HepG2 (cell line): ENCODE measurements around the gene LAMA5. TPM values are rescaled to one million over a fixed set of nuclear protein-coding genes. Genes with fewer than 3 reads are reported as not detected.
A peak's percentile ranks its signal among the peaks of the same experiment; 100 is the strongest.

ENCODE experiments used
- DNMT1 ChIP-seq: sonication (generic); formaldehyde crosslinking; IDR thresholded peaks from 2 replicates; pipeline ENCODE4 v1.5.1; 2020; ENCODE audit warnings: mild to moderate bottlenecking, missing genetic modification reagents
- MAZ ChIP-seq, 2 experiments: sonication (generic) in 1 of 2; formaldehyde crosslinking in 1 of 2; IDR thresholded peaks; 2 replicates each; pipeline versions ENCODE4 v1.5.0 to v1.6.1; 2012 to 2020; ENCODE audit warnings: low read depth in 2 of 2, mild to moderate bottlenecking in 2 of 2, borderline replicate concordance in 1 of 2, improper control_type of control experiment in 1 of 2, low read length in 1 of 2, missing genetic modification reagents in 1 of 2, moderate library complexity in 1 of 2
- MEIS1 ChIP-seq: sonication (generic); formaldehyde crosslinking; IDR thresholded peaks from 2 replicates; pipeline ENCODE4 v1.9.0; 2021; ENCODE audit warnings: mild to moderate bottlenecking, missing genetic modification reagents, moderate library complexity, borderline replicate concordance
- RXRA ChIP-seq: sonication (generic); formaldehyde crosslinking; IDR thresholded peaks from 2 replicates; pipeline ENCODE4 v1.5.1; 2020; ENCODE audit warnings: missing genetic modification reagents
- ZFP37 ChIP-seq: sonication (generic); formaldehyde crosslinking; IDR thresholded peaks from 2 replicates; pipeline ENCODE4 v1.4.0; 2020; ENCODE audit warnings: missing genetic modification reagents, borderline replicate concordance
- ZNF562 ChIP-seq: sonication (generic); formaldehyde crosslinking; IDR thresholded peaks from 2 replicates; pipeline ENCODE4 v1.8.0; 2022; ENCODE audit warnings: missing genetic modification reagents, borderline replicate concordance
- polyA plus RNA-seq, 8 experiments: library from polyadenylated mRNA; depleted of rRNA in 3 of 8; stranded (reverse) in 7 of 8; unstranded in 1 of 8; fragments of >200 nt; fragmentation: Illumina TruSeq in 4 of 8; extraction: Trizol in 4 of 8; gene quantifications; 2 replicates each; pipeline versions ENCODE4 v1.2.1 to v1.2.3, GENCODE V29; 2011 to 2016; ENCODE audit warnings: low read depth in 4 of 8, missing spikeins in 1 of 8, mixed read lengths in 1 of 8; ENCODE audit not compliant: insufficient read depth in 1 of 8
- total RNA-seq, 5 experiments: library from RNA; depleted of rRNA; stranded (reverse); fragments of >200 nt; fragmentation: Illumina TruSeq; extraction: Trizol; gene quantifications; 2 replicates each; pipeline ENCODE4 v1.2.3, GENCODE V29; 2016; ENCODE audit warnings: low read depth in 1 of 5
- TF ChIP-seq, protein P1 (sequence below): sonication (generic); formaldehyde crosslinking; conservative IDR thresholded peaks from 2 replicates; pipeline ENCODE4 v1.4.0; 2020; ENCODE audit warnings: mild to moderate bottlenecking, missing genetic modification reagents, moderate library complexity
- TF ChIP-seq, protein P2 (sequence below): IDR thresholded peaks from 2 replicates; pipeline ENCODE4 v1.4.0; 2020; ENCODE audit warnings: mild to moderate bottlenecking, missing genetic modification reagents
- TF ChIP-seq, protein P3 (sequence below): sonication (generic); formaldehyde crosslinking; IDR thresholded peaks from 2 replicates; pipeline ENCODE4 v1.4.0; 2020; ENCODE audit warnings: missing genetic modification reagents
- TF ChIP-seq, protein P4 (sequence below): sonication (generic); formaldehyde crosslinking; IDR thresholded peaks from 2 replicates; pipeline ENCODE4 v1.4.0; 2020; ENCODE audit warnings: missing genetic modification reagents, borderline replicate concordance
- TF ChIP-seq, protein P5 (sequence below): sonication (generic); formaldehyde crosslinking; IDR thresholded peaks from 2 replicates; pipeline ENCODE4 v1.4.0; 2020; ENCODE audit warnings: missing genetic modification reagents

The LAMA5 gene
- total and polyA plus RNA-seq, 2 of the 13 experiments (the other 11 are each of a cell fraction or from before 2014, with no cell fraction given) = 21.0 to 44.7 TPM

DNA sequence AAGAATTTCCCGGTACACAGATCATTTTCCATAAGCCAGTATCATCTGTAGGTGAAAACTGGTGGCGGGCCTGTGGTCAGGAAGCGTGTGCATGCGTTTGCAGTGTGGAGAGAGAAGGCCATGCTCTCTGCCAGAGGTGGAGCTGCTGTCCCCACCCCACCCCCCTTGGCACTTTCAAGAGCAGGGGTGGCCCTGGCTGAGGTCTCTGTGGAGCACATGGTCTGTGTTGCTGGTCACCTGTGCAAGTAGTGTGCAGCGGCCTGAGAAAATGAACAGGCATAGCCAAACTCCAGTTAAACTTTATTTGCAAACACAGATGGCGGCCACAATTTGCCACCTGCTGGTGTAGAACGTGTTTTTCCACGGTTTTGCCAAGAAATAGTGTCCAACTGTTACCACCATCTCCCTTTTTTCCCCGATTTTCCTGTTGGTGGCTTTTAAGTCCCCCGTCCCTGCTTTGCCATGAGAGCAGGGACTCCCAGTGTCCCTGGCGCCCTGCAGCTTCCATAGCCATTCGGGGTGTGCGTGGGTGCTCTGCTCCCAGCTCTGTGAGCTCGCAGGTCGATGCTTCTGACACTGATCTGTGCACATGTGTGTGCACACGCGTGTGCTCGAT lies 61.9 kb downstream of the LAMA5 start (continued):
- TF ChIP-seq, protein P1, sequence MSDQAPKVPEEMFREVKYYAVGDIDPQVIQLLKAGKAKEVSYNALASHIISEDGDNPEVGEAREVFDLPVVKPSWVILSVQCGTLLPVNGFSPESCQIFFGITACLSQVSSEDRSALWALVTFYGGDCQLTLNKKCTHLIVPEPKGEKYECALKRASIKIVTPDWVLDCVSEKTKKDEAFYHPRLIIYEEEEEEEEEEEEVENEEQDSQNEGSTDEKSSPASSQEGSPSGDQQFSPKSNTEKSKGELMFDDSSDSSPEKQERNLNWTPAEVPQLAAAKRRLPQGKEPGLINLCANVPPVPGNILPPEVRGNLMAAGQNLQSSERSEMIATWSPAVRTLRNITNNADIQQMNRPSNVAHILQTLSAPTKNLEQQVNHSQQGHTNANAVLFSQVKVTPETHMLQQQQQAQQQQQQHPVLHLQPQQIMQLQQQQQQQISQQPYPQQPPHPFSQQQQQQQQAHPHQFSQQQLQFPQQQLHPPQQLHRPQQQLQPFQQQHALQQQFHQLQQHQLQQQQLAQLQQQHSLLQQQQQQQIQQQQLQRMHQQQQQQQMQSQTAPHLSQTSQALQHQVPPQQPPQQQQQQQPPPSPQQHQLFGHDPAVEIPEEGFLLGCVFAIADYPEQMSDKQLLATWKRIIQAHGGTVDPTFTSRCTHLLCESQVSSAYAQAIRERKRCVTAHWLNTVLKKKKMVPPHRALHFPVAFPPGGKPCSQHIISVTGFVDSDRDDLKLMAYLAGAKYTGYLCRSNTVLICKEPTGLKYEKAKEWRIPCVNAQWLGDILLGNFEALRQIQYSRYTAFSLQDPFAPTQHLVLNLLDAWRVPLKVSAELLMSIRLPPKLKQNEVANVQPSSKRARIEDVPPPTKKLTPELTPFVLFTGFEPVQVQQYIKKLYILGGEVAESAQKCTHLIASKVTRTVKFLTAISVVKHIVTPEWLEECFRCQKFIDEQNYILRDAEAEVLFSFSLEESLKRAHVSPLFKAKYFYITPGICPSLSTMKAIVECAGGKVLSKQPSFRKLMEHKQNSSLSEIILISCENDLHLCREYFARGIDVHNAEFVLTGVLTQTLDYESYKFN (CRISPR knock-in tag) = 0 out of 2 replicates have a peak, but pooled peaks have one; percentile 17
- TF ChIP-seq MEIS1 (CRISPR knock-in tag) = no peak
- no peak for TF ChIP-seq RXRA (CRISPR knock-in tag)
- TF ChIP-seq DNMT1 (CRISPR knock-in tag) = no peak
- TF ChIP-seq, protein P2, sequence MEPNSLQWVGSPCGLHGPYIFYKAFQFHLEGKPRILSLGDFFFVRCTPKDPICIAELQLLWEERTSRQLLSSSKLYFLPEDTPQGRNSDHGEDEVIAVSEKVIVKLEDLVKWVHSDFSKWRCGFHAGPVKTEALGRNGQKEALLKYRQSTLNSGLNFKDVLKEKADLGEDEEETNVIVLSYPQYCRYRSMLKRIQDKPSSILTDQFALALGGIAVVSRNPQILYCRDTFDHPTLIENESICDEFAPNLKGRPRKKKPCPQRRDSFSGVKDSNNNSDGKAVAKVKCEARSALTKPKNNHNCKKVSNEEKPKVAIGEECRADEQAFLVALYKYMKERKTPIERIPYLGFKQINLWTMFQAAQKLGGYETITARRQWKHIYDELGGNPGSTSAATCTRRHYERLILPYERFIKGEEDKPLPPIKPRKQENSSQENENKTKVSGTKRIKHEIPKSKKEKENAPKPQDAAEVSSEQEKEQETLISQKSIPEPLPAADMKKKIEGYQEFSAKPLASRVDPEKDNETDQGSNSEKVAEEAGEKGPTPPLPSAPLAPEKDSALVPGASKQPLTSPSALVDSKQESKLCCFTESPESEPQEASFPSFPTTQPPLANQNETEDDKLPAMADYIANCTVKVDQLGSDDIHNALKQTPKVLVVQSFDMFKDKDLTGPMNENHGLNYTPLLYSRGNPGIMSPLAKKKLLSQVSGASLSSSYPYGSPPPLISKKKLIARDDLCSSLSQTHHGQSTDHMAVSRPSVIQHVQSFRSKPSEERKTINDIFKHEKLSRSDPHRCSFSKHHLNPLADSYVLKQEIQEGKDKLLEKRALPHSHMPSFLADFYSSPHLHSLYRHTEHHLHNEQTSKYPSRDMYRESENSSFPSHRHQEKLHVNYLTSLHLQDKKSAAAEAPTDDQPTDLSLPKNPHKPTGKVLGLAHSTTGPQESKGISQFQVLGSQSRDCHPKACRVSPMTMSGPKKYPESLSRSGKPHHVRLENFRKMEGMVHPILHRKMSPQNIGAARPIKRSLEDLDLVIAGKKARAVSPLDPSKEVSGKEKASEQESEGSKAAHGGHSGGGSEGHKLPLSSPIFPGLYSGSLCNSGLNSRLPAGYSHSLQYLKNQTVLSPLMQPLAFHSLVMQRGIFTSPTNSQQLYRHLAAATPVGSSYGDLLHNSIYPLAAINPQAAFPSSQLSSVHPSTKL (CRISPR knock-in tag) = peak; percentile 25; the same call in 1 of the 2 replicates
- TF ChIP-seq, protein P3, sequence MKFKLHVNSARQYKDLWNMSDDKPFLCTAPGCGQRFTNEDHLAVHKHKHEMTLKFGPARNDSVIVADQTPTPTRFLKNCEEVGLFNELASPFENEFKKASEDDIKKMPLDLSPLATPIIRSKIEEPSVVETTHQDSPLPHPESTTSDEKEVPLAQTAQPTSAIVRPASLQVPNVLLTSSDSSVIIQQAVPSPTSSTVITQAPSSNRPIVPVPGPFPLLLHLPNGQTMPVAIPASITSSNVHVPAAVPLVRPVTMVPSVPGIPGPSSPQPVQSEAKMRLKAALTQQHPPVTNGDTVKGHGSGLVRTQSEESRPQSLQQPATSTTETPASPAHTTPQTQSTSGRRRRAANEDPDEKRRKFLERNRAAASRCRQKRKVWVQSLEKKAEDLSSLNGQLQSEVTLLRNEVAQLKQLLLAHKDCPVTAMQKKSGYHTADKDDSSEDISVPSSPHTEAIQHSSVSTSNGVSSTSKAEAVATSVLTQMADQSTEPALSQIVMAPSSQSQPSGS (CRISPR knock-in tag) = no peak
- TF ChIP-seq, protein P4, sequence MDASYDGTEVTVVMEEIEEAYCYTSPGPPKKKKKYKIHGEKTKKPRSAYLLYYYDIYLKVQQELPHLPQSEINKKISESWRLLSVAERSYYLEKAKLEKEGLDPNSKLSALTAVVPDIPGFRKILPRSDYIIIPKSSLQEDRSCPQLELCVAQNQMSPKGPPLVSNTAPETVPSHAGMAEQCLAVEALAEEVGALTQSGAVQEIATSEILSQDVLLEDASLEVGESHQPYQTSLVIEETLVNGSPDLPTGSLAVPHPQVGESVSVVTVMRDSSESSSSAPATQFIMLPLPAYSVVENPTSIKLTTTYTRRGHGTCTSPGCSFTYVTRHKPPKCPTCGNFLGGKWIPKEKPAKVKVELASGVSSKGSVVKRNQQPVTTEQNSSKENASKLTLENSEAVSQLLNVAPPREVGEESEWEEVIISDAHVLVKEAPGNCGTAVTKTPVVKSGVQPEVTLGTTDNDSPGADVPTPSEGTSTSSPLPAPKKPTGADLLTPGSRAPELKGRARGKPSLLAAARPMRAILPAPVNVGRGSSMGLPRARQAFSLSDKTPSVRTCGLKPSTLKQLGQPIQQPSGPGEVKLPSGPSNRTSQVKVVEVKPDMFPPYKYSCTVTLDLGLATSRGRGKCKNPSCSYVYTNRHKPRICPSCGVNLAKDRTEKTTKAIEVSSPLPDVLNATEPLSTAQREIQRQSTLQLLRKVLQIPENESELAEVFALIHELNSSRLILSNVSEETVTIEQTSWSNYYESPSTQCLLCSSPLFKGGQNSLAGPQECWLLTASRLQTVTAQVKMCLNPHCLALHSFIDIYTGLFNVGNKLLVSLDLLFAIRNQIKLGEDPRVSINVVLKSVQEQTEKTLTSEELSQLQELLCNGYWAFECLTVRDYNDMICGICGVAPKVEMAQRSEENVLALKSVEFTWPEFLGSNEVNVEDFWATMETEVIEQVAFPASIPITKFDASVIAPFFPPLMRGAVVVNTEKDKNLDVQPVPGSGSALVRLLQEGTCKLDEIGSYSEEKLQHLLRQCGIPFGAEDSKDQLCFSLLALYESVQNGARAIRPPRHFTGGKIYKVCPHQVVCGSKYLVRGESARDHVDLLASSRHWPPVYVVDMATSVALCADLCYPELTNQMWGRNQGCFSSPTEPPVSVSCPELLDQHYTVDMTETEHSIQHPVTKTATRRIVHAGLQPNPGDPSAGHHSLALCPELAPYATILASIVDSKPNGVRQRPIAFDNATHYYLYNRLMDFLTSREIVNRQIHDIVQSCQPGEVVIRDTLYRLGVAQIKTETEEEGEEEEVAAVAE (CRISPR knock-in tag) = no peak
- TF ChIP-seq, protein P5, sequence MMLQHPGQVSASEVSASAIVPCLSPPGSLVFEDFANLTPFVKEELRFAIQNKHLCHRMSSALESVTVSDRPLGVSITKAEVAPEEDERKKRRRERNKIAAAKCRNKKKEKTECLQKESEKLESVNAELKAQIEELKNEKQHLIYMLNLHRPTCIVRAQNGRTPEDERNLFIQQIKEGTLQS (CRISPR knock-in tag) = no peak
- no peak for TF ChIP-seq ZNF562 (CRISPR knock-in tag)
- no peak for TF ChIP-seq ZFP37 (CRISPR knock-in tag)
- no peak for TF ChIP-seq MAZ (IDR thresholded peaks at IDR 0.05; ENCODE audit: borderline replicate concordance, low read depth, low read length)
- TF ChIP-seq MAZ (CRISPR knock-in tag; IDR thresholded peaks at IDR 0.05; ENCODE audit: low read depth) = no peak
